DND-41 (cell line): ENCODE data around the gene TAS1R2.
"Not testable (repeated sequence)": the region's sequence is repeated elsewhere in the genome, so short reads cannot be mapped to it uniquely, and the experiment has no call there.

Source experiments
- CTCF ChIP-seq: IDR thresholded peaks from 2 replicates; pipeline ENCODE4 v1.5.1; 2012; ENCODE audit warnings: borderline replicate concordance, low read length, moderate library complexity, mild to moderate bottlenecking; ENCODE audit not compliant: poor library complexity, severe bottlenecking; ENCODE audit errors: extremely low read depth
- EZH2 ChIP-seq: IDR thresholded peaks from 3 replicates; pipeline ENCODE4 v1.6.1; 2012; ENCODE audit warnings: borderline replicate concordance, low read depth, mild to moderate bottlenecking, moderate library complexity, low read length, inconsistent platforms; ENCODE audit not compliant: severe bottlenecking

- TF ChIP-seq EZH2, CTCF: not testable (repeated sequence)
Observed at GRCh38 chr1:18870595-18870865, 11.1 kb upstream of the TAS1R2 start.
